Lower leg skin (tissue), 3 donors: ENCODE measurements around the gene XG.

Experiments
- POLR2A ChIP-seq, 2 donors: fragments of 450-650 bp; IDR thresholded peaks; one replicate each; pipeline ENCODE4 v1.6.1; 2016 to 2017; ENCODE audit warnings: antibody characterized with exemption in 2 of 2, mild to moderate bottlenecking in 1 of 2, moderate library complexity in 1 of 2
- TF ChIP-seq, protein P1 (sequence below), 3 donors: fragments of 450-650 bp; IDR thresholded peaks; one replicate each; pipeline ENCODE4 v1.5.1; 2016; ENCODE audit warnings: antibody characterized with exemption in 3 of 3, mild to moderate bottlenecking in 3 of 3, moderate library complexity in 2 of 3

GRCh38 chrX:2820136-2820771 lies 68.4 kb downstream of the XG start:
- no peak for TF ChIP-seq POLR2A (IDR thresholded peaks at IDR 0.05)
- TF ChIP-seq, protein P1, sequence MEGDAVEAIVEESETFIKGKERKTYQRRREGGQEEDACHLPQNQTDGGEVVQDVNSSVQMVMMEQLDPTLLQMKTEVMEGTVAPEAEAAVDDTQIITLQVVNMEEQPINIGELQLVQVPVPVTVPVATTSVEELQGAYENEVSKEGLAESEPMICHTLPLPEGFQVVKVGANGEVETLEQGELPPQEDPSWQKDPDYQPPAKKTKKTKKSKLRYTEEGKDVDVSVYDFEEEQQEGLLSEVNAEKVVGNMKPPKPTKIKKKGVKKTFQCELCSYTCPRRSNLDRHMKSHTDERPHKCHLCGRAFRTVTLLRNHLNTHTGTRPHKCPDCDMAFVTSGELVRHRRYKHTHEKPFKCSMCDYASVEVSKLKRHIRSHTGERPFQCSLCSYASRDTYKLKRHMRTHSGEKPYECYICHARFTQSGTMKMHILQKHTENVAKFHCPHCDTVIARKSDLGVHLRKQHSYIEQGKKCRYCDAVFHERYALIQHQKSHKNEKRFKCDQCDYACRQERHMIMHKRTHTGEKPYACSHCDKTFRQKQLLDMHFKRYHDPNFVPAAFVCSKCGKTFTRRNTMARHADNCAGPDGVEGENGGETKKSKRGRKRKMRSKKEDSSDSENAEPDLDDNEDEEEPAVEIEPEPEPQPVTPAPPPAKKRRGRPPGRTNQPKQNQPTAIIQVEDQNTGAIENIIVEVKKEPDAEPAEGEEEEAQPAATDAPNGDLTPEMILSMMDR (IDR thresholded peaks at IDR 0.05), result no peak
